ENCODE data around the gene CPEB3.
A peak's percentile ranks its signal among the peaks of the same experiment; 100 is the strongest.

The CPEB3 gene

DNA sequence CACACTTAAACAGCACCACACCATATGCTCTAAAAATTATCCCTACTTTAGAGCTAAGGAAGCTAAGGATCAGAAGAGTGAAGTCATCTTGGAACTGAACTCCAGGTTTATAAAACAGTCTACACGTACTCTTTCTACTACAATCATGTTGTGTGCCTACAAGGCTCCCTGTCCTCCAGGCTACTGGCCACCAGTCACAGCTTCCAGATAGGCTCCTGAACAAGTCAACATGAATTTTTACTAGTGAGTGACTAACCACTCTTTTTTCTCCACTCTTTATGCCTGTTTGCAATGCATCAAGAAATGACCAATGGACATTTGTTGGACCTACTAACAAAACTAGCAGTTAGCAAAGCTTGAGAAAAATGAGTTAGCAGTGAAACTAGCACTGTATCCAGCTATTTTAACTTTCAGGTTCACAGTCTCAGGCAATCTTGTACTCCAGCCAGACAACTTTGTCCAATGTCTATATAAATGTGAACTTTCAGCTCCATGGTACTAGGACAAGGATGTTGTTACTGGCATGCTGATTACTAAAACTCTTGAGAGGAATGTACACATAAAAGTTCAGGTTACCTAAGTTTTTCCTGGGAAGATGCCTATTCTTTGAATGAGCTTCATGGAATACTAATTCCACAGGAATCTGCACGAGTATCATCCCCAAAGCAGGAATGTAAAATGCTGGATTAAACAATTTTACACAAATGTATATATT lies 187.3 kb downstream of the CPEB3 start:
- DNase-seq (ENCODE audit: low spot score), result no peak

DNA sequence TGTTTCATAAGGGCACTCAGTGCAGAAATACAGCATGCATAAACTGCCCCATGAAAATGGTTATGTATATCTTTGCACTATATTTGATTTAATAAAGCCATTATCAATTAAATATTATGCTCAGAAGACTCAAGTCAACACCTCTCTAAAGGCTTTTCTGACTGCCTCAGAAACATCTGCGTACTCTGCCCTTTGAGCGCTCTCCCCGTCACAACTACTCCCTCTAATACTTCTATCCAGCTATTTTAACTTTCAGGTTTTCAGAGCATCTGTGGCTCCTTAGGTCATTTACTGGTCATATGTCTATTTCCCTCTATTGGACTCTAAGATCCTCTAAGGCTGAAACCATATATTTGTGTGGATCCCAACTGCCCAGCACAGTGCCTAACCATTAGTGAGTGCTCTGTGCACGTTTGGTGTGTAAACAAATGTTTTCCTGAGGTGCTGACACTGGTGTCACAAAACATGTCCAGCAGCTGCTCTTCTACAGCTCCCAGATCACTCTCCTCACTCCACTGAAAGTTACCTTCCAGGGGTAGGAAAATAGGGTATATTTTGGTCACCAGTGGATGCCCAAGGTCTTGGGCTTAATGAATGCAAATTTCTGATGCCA lies 188.2 kb downstream of the CPEB3 start:
- DNase-seq (ENCODE audit: low spot score), result no peak

DNA sequence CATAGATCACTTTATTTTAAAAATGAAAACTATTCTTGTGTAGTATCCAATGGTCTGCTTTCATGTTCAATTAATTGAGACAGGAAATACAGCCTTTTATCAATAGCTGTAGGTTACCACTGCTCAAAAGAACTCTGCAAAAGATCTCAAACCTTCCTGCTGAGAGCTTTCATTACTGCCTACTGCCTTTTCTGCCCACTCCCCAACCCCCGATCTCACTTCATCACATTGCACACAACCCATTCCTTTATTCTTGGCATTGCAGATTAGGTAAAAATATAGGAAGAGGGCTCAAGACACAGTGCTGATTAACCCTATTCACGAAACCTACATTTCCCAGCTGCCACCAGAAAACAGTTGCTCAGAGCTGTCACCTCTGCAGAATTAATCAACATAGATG lies 195.9 kb downstream of the CPEB3 start:
- no peak for DNase-seq (ENCODE audit: low spot score)

DNA sequence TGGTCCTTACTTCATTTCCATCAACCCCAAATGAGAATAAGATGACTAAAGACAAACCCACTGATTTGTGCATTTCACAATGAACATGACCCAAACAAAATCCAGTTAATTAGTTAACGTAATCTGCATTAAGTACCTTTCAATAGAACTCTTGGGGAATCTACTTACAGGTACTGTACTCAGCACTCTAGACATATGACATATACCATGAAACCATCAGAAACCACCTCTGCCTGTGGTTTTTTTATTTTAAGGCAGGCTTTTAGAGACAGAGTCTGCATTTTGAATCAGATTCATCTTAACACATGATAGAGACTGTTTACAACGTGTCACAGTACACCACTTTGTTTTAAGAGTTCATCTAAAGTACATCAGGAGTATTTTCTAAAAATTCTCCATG lies 198.9 kb downstream of the CPEB3 start:
- no peak for DNase-seq (ENCODE audit: low spot score)

DNA sequence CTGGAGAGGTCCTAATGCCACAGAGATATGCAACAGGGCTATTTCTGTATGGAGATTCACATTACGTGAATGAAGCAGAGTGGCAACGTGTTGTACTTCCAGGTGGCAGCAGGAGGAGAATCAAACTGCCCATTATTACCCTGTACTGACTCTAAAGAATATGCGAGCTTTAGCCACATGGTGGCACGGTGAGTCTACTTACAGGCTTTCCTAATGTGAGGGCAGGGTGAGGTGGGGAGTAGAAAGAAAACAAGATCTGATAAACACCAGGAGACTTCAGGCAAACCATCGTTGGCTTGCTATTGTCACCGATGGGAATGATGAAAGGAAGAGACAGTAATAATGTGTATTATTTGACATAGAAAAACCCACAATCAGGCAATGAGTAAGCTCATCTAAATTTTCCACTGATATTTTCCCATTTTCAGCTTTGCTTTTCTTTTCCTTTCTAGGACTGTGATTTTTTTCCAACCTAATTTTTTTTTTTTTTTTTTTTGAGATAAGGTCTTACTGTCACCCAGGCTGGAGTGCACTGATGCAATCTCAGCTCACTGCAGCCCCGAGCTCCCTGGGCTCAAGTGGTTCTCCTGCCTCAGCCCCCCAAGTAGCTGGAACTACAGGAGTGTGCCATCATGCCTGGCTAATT lies 203.0 kb downstream of the CPEB3 start:
- DNase-seq (ENCODE audit: low spot score), result peak; percentile 69

DNA sequence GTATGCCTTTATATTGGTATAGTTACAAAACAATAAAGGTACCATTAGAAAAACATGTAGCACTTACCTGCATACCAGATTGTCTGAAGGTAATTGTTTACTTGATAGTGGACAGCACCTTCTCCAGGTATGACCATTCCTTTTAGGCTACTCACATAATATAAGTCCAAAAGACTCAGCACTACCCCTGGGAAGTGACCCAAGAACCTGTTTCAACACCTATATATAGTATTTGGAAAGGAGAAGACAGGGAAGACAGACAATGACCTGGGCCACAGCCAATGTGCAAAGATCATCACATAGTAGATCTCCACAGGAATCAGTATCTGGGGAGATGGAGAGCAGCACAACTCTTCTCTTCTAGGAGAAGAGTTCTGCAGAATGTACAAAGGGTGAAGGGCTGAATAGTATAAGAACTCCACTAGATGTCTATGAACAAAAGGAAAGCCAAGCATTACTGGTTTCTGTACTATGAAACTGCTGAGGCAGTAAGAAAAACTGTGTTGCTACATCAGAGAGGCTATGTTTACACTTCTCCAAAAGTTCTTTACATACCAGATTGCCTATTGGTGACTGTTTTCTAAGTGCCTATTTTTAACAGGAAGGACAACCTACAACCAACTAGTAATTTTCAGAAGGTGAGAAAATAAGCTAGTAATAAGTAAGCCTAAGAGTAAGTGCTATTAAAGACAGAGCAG lies 208.1 kb downstream of the CPEB3 start:
- no peak for DNase-seq (ENCODE audit: low spot score)

DNA sequence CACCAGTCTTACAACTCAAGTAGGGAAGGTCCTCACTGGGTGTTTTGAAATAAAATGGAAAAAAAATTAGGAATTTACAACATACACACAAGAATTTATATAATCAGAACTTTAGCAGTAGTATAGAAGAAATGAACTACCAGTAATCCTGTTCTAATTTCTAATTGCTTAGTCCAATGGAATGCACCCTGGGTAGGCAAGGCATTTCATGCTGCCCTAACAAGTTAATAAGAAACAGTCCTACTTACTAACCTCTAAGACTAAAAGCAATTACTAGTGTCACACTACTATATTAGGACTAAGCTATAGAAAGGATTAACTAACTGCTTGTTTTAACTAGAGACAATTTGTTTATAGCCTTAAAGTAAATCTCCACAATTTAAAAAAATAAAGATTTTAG lies 209.2 kb downstream of the CPEB3 start:
- DNase-seq (ENCODE audit: low spot score), result no peak

DNA sequence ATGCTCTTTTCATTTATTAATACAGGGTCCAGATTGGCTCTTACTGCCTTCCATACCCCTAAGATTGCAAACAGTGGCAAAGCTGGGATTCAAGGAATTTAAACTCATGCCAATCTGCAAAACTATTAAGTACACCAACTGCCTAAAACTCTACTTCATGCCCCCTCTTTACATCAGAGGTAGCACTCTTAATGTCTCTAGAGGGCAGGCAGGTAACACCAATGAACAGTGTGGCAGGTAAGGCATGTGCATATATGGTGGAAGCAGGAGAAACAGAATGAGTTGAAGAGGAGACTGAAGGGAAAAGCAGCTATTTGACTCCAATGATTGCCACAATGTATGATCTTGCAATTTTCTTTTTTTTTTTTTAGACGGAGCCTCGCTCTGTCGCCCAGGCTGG lies 210.6 kb downstream of the CPEB3 start:
- no peak for DNase-seq (ENCODE audit: low spot score)

DNA sequence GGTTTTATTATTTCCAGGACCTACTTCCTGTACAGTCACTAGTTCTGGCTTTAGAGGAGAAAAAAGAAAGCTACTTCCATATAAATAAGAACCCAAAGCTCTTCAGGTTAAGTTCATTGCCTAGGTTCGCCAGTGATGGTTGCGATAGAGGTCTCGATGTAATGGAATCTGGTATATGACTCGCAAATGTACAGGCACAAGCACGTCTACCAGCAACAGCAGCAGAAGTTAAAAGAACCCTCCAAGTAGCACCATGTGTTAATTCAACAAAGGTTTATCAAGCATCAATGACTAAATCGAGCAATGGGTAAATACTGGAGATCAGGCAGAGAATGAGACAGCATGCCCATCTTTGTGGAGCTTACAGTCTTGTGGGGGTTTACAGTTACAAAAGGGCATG lies 211.9 kb downstream of the CPEB3 start:
- DNase-seq (ENCODE audit: low spot score), result no peak

DNA sequence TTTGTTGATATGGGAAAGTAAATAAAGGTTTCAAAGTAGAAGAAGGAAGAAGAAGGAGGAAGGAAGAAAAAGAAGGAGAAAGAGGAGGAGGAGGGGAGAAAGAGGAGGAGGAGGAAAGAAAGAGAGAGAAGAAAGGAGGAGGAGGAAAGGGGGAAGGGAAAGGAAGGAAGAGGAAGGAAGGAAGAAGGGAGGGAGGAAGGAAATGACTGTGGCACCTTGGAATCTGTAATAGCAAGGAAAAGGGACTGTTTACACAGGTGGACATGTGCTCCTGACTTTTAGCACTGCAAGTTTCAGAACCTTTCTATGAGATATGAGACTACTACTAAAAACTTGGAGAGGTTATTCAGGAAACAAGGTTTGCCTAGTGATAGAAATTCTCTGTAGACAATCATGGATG lies 214.2 kb downstream of the CPEB3 start:
- no peak for DNase-seq (ENCODE audit: low spot score)

DNA sequence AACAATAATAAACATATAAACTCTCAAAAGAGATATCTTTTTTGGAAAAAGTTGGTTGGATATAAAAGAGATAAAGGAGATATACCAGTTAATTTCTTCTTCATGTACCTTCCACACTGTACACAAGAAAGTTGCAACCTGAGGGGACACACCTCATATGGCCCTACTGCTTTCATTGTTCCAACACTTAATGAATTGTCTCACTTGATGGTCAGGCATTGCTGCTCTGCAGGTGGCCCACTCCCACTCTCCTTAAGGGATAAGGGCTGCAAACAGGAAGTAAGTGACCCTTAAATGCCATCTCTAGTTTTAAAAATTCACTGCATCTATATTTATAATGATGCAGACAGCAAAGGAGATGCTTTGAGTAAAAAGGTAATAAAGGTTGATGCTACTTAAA lies 215.0 kb downstream of the CPEB3 start:
- no peak for DNase-seq (ENCODE audit: low spot score)

DNA sequence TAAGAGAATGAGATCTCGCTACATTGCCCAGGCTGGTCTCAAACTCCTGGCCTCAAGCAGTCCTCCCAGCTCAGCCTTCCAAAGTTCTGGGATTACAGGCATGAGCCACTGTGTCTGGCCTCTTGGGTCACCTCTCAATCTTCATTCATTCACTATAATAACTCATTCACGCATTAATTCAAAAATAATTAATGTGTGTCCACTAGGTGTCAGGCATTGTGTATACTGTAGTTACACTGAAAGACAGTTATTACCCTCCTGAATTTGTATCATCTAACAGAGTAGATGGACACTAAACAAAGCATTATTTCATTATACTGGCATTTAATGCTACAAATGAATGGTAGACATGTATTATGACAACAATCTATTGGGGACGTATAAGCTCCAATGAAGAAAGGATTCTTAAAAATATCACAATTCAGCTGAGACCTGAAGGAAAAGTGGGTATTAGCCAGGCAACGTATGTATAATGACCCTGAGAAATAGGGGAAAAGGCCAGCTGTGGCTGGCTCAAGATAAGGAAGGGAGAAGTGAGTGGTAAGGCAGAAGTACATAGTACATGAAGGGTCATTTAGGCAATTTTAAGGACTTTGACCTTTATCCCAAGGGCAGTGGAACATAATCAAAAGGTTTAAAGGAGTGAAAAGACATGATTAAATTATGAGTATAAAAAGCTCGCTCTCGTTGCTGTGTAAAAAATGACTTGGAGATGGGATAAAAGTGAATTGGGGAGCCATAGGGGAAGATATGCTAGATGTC lies 216.6 kb downstream of the CPEB3 start:
- no peak for DNase-seq (ENCODE audit: low spot score)

DNA sequence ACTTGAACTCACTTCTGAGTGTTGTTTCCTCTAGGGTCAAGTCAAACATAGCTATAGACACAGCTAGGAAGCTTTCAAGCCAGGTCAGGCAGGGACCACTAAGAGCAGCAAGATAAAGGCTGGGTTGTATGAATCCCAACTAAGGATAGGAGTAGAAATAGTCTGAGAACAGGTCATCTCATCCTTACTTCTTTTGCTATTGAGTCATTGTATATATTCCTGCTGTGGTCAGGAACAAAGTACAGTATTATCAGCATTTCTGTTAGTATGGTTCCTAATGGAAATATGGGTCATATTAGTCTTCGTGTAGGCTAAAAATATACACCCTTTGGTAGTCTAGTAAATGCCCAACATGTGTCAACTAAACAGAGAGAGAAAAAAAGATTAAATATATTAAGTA lies 222.0 kb downstream of the CPEB3 start:
- no peak for DNase-seq (ENCODE audit: low spot score)

DNA sequence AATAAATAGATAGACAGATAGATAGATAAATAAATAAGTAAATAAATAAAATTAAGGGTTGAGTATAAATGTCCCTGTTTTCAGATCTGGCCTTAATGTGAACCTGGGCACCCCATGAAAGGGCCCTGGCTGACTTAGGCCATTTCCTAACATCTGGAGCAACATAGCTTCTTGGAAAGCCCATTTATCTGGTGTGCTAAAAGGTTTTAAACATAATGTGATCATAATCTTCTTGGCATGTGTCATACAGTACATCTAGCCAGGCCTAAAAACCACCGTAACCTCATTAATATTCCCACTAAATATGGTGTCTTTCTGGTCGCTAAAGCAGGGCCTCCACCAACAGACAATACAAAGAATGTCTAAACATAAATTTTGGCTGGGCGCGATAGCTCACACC lies 224.5 kb downstream of the CPEB3 start:
- DNase-seq (ENCODE audit: low spot score), result no peak

DNA sequence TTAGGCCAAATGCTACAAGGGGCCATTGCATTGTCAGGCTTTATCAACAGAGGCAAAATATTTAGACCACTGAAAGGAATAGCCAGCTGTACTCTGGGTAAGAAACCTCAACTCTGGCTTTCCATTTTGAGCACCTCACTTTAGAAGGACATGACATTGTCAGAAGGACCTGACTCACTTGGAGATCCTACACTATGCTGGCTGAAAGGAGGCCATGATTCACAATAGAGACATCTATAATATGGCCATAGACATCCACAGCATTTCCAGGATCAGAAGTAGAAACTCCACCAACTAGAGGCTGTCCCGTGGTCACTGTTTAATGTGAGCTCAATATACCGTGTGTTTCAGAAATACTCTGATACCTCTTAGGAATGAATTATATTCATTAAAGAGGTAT lies 226.4 kb downstream of the CPEB3 start:
- DNase-seq (ENCODE audit: low spot score), result no peak

DNA sequence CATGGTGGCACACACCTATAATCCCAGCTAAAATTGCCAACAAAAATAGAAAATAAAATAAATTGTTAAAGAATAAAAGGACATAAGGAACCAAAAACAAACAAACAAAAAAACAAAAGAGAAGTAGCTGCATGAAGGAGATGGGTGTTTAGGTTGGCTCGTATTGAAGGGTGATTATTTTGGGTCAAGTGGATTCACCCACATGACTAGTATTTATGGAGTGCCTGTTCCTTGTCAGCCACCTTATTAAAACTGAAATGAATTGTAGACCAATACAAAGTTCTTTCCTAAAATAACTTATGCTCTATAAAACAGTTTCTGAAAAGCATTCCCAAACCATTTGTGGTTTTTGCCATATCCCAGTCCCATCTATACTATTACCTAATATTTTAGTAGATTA lies 228.6 kb downstream of the CPEB3 start:
- no peak for DNase-seq (ENCODE audit: low spot score)

DNA sequence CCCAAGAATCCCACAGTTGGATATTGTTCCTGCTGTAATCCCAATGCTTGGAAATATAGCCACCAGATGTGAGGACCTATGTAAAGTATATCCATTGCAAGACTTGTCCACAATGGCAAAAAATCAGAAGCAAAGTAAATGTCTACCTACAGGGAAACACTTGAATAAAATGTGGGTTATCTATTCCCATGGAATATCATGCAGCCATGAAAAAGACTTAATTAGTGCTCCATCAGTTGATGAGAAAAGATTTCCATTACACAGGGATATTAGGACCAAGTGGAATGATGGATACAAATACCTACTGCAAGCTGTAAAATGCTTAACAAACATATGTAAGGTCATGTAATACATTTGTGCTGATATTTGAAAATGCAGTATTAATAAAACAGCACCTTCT lies 236.1 kb downstream of the CPEB3 start:
- DNase-seq (ENCODE audit: low spot score), result no peak

DNA sequence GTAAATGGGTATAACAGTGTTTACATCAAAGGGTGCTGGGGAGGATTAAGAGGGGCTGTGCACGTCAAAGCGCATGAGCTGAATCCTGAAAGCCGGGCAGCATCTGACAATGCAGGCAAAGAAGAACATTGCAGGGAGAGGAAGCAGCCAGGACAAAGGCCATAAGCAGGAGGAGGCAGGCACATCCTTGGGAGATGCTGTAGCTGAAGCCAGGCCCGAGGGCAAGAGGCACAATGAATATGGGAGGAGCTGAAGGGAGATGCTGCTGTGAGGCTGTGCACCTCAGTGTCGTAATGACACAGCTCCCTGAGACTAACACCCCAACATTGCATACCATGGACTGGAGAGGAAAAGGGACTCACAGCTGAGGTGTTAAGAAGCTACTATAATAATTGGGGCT lies 238.1 kb downstream of the CPEB3 start:
- DNase-seq (ENCODE audit: low spot score), result peak; percentile 53

DNA sequence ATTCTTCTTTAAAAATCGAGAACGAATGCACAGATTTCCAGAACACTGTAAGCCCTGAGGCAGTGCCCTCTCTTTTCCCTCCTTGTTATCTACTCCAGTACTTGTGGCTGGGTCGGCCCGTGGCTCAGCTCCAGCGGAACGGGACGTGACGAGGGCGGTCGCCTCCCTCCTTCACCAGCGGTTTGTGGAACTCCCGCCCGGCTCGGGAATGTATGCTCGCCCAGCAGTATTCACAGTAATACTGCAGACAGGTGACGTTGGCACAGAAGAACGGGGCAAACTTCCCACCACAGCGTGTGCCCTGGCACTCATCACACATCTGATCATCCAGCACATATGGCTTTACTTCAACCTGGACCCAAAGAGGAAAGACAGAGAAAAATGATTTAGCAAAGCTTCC lies 238.8 kb downstream of the CPEB3 start:
- no peak for DNase-seq (ENCODE audit: low spot score)

DNA sequence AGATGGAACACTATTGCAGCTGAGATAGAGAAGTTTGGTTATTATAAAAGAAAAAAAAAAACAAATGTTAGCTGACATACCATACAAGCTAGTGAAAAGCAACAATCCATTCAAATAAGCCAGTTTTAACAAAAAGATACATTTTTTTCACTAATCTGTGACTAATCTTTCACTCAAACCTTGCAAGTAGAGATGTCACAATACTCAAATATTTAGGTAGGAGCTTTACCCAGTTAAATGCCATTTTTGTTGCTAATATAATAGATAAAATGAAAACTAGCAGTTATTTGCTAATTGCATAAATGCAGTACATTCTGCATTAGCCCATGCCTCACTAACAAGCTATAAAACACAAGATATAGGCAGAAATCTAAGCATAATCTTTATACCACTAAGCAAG lies 243.7 kb downstream of the CPEB3 start:
- no peak for DNase-seq (ENCODE audit: low spot score)

DNA sequence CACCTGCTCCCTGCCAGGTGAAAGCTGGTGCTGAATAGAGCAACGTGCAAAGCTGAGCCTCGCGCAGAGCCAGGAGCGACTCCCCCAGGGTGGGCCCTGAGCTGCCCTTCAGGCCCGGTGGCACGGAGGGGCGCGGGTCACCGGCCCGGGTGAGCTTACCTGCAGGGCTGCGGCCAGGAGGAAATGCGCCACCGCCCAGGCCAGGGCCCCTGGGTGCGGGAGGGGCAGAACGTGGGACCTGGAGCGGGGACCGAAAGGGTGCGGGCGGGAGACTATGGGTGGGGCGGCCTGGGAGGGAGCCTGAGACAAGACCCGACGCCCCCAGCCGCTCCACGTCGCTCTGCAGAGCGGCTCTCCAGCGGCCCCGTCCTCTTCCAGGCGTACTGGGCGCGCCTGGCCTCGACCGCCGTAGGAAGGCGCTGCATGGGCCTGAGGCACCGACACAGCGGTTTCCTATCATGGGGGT lies 245.2 kb downstream of the CPEB3 start:
- DNase-seq (ENCODE audit: low spot score), result peak; percentile 56

DNA sequence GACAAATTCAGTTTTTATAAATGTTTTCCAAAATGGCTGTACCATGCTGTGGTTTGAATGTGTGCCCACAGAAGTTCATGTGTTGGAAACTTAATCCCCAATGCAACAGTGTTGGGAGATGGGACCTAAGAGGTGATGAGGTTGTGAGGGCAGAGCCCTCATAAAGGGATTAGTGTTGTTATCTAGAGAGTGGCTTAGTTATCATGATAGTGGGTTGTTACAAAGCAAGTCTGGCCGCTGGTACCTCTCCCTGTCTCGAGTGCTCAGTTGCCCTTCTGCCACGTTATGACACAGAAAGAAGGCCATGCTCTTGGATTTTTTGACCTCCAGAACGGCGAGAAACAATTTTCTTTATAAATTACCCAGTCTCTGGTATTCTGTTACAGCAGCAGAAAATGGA lies 248.3 kb downstream of the CPEB3 start:
- no peak for DNase-seq (ENCODE audit: low spot score)
